ENCODE data around the gene ELP2. TPM values are rescaled to one million over a fixed set of nuclear protein-coding genes. Genes with fewer than 3 reads are reported as not detected.

The ELP2 gene
- total RNA-seq, 1 donor from 2014 or later, result 94.1 TPM

DNA sequence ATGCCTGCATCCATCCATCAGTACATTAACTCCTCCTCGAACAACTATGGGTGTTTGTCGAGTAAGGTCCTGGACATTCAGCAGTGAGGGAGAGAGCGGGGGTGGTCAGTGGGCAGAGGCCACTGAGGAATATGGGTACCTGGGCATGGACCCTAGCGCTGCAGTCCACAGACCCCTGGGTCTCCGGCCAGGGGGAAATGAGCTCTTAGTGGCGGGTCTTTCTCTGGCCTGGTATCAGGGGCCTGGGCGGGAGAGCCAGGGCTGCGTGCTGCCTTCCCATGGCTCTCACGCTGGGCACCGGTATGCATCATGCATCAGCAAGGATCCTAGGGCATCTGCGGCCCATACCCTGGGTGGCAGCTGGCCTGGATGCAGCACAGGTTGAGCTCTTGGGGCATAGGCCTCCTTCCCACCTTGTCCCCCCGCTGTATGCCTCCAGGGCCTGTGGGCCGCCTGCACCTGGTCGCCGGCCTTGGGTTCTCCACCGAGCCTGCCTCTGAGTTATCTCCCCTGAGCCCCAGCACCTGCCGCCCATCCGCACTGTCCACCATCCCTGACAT is 56.3 kb downstream of the ELP2 start:
- no peak for DNase-seq (ENCODE audit: low read depth, low spot score)
- Mint-ChIP-seq H3K27ac (ENCODE audit: unreplicated experiment) (no peak overlapping the region), H3K4me3 (peak overlapping the region; percentile 88), H3K36me3 (ENCODE audit: low read depth) (no peaks in the 10 kb centered on the region), H3K9me3 (no peaks in the 10 kb centered on the region), H3K27me3 (ENCODE audit: low read depth) (peaks cover 57% of the 10 kb centered on the region), H3K4me1 (peaks cover 33% of the 10 kb centered on the region)
- TF ChIP-seq CTCF (conservative IDR thresholded peaks at IDR 0.05), result no peak

- H3K9me3 Mint-ChIP-seq, result no peaks in the 10 kb centered on the region
- TF ChIP-seq CTCF (conservative IDR thresholded peaks at IDR 0.05), result no peak
- H3K27ac Mint-ChIP-seq (ENCODE audit: unreplicated experiment), result no peak overlapping the region
- peak overlapping the region; percentile 88 for H3K4me3 Mint-ChIP-seq
- peaks cover 30% of the 10 kb centered on the region for H3K4me1 Mint-ChIP-seq
- DNase-seq (ENCODE audit: low read depth, low spot score), result no peak
- no peaks in the 10 kb centered on the region for H3K36me3 Mint-ChIP-seq (ENCODE audit: low read depth)
- H3K27me3 Mint-ChIP-seq (ENCODE audit: low read depth), result peaks cover 58% of the 10 kb centered on the region
These were observed 56.9 kb downstream of the ELP2 start for GRCh38 chr18:36186461-36187192.

- H3K36me3 Mint-ChIP-seq (ENCODE audit: low read depth), result no peaks in the 10 kb centered on the region
- peaks cover 58% of the 10 kb centered on the region for H3K27me3 Mint-ChIP-seq (ENCODE audit: low read depth)
- peak; percentile 72 for DNase-seq (ENCODE audit: low read depth, low spot score)
- TF ChIP-seq CTCF (conservative IDR thresholded peaks at IDR 0.05), result no peak
- H3K4me1 Mint-ChIP-seq, result peaks cover 24% of the 10 kb centered on the region
- H3K9me3 Mint-ChIP-seq, result no peaks in the 10 kb centered on the region
- no peak within 1 kb of the TSS for H3K27ac Mint-ChIP-seq (ENCODE audit: unreplicated experiment)
- H3K4me3 Mint-ChIP-seq, result peak within 1 kb of the TSS; percentile 88
These were observed 57.6 kb downstream of the ELP2 start, which contains the start of gene MOCOS for GRCh38 chr18:36187193-36187825. Gene MOCOS (plus strand): TSS chr18:36187497. CDS start chr18:36187540, 43 bp downstream.

- Mint-ChIP-seq H3K9me3 (no peaks in the 10 kb centered on the region), H3K36me3 (ENCODE audit: low read depth) (no peaks in the 10 kb centered on the region), H3K27ac (ENCODE audit: unreplicated experiment) (no peak overlapping the region), H3K27me3 (ENCODE audit: low read depth) (peaks cover 58% of the 10 kb centered on the region), H3K4me3 (peak overlapping the region; percentile 84), H3K4me1 (peaks cover 17% of the 10 kb centered on the region)
- DNase-seq (ENCODE audit: low read depth, low spot score), result no peak
- no peak for TF ChIP-seq CTCF (conservative IDR thresholded peaks at IDR 0.05)
These were observed 58.4 kb downstream of the ELP2 start for GRCh38 chr18:36187826-36188721.

DNA sequence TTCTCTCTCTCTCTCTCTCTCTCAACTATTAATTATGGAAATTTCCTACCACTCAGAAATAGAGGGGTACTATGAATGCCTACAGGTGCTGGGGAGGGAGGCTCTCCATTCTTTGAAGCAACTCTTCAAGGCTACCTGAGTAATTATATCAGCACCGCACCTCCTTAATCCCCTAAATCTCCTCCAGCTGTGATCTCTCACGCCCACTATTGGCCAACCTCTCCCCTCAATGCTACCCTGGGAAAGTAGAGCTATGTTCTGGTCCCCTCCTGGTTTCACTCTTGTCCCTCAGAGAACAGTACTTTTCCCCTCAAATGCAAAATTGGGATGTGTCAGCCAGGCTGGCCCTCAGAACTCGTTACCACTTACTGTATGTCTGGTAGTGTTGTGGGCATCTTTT is 59.2 kb downstream of the ELP2 start:
- Mint-ChIP-seq H3K27me3 (ENCODE audit: low read depth) (peaks cover 58% of the 10 kb centered on the region), H3K27ac (ENCODE audit: unreplicated experiment) (no peak overlapping the region), H3K4me1 (peaks cover 15% of the 10 kb centered on the region), H3K9me3 (no peaks in the 10 kb centered on the region), H3K4me3 (peak overlapping the region; percentile 84), H3K36me3 (ENCODE audit: low read depth) (no peaks in the 10 kb centered on the region)
- DNase-seq (ENCODE audit: low read depth, low spot score), result no peak
- TF ChIP-seq CTCF (conservative IDR thresholded peaks at IDR 0.05), result no peak
